ENCODE measurements around the gene GPATCH2L.

Gene GPATCH2L

GRCh38 chr14:76201162-76201561 is 49.4 kb downstream of the GPATCH2L start:
- DNase-seq: no peak

GRCh38 chr14:76203086-76204001 is 51.6 kb downstream of the GPATCH2L start:
- DNase-seq: no peak

- no peak for DNase-seq
Observed at GRCh38 chr14:76204461-76205230, 52.9 kb downstream of the GPATCH2L start.

GRCh38 chr14:76205708-76206107 is 54.0 kb downstream of the GPATCH2L start:
- DNase-seq: no peak

- DNase-seq: no peak
Observed at GRCh38 chr14:76208340-76208739, 56.6 kb downstream of the GPATCH2L start.

GRCh38 chr14:76212242-76212641 is 60.5 kb downstream of the GPATCH2L start:
- DNase-seq: no peak

GRCh38 chr14:76217179-76217578 is 65.5 kb downstream of the GPATCH2L start:
- DNase-seq: no peak

GRCh38 chr14:76218662-76219061 is 66.9 kb downstream of the GPATCH2L start:
- no peak for DNase-seq

- no peak for DNase-seq
Observed at GRCh38 chr14:76219873-76220272, 68.2 kb downstream of the GPATCH2L start.

- no peak for DNase-seq
Observed at GRCh38 chr14:76227450-76228050, 75.8 kb downstream of the GPATCH2L start.

- DNase-seq: no peak
Observed at GRCh38 chr14:76228138-76228537, 76.4 kb downstream of the GPATCH2L start.

GRCh38 chr14:76232800-76233199 is 81.1 kb downstream of the GPATCH2L start:
- DNase-seq: no peak

GRCh38 chr14:76235628-76236027 is 83.9 kb downstream of the GPATCH2L start:
- no peak for DNase-seq

GRCh38 chr14:76236172-76237130 is 84.7 kb downstream of the GPATCH2L start:
- no peak for DNase-seq

- DNase-seq: no peak
Observed at GRCh38 chr14:76237349-76237990, 85.7 kb downstream of the GPATCH2L start.

- DNase-seq: no peak
Observed at GRCh38 chr14:76245097-76245496, 93.4 kb downstream of the GPATCH2L start.

- no peak for DNase-seq
Observed at GRCh38 chr14:76250302-76250701, 98.6 kb downstream of the GPATCH2L start.

- DNase-seq: no peak
Observed at GRCh38 chr14:76252471-76252870, 100.7 kb downstream of the GPATCH2L start.

- no peak for DNase-seq
Observed at GRCh38 chr14:76253111-76253510, 101.4 kb downstream of the GPATCH2L start.

GRCh38 chr14:76256545-76256944 is 104.8 kb downstream of the GPATCH2L start:
- no peak for DNase-seq

- no peak for DNase-seq
Observed at GRCh38 chr14:76257111-76257803, 105.5 kb downstream of the GPATCH2L start.

Data from activated gamma-delta T cell (primary cell).